NB4 (cell line): ENCODE results near the gene EEF2KMT.
A peak's percentile ranks its signal among the peaks of the same experiment; 100 is the strongest.

ENCODE experiments used
- DNase-seq: peaks from one replicate; pipeline ENCODE4 v3.0.0; 2010; ENCODE audit warnings: low read depth
- H3K4me3 ChIP-seq: one replicate; pipeline ENCODE4 v1.5.1; 2011; ENCODE audit warnings: mild to moderate bottlenecking, low read depth, low read length, moderate library complexity
- CTCF ChIP-seq: IDR thresholded peaks from one replicate; pipeline ENCODE4 v1.5.1; 2012; ENCODE audit warnings: low read depth, low read length
- MYC ChIP-seq: IDR thresholded peaks from 2 replicates; pipeline ENCODE4 v1.6.1; 2011; ENCODE audit warnings: low read depth, low read length
- POLR2A ChIP-seq: IDR thresholded peaks from 2 replicates; pipeline ENCODE4 v1.6.1; 2011; ENCODE audit warnings: mild to moderate bottlenecking; ENCODE audit not compliant: insufficient read length; ENCODE audit errors: extremely low read depth
- TF ChIP-seq, protein P1 (sequence below): IDR thresholded peaks from 2 replicates; pipeline ENCODE4 v1.6.1; 2011; ENCODE audit warnings: low read depth, low read length

Gene EEF2KMT

GRCh38 chr16:5069854-5070253 lies 27.7 kb downstream of the EEF2KMT start:
- H3K4me3 ChIP-seq: no peak overlapping the region
- no peak for DNase-seq
- TF ChIP-seq MYC (no peak), CTCF (no peak), POLR2A (no peak)
- TF ChIP-seq, protein P1, sequence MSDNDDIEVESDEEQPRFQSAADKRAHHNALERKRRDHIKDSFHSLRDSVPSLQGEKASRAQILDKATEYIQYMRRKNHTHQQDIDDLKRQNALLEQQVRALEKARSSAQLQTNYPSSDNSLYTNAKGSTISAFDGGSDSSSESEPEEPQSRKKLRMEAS: no peak

- TF ChIP-seq POLR2A: no peak
- TF ChIP-seq, protein P1: no peak
- TF ChIP-seq MYC: no peak
- H3K4me3 ChIP-seq: no peak overlapping the region
- DNase-seq: no peak
Measured at GRCh38 chr16:5069048-5069447, 28.5 kb downstream of the EEF2KMT start.

DNA sequence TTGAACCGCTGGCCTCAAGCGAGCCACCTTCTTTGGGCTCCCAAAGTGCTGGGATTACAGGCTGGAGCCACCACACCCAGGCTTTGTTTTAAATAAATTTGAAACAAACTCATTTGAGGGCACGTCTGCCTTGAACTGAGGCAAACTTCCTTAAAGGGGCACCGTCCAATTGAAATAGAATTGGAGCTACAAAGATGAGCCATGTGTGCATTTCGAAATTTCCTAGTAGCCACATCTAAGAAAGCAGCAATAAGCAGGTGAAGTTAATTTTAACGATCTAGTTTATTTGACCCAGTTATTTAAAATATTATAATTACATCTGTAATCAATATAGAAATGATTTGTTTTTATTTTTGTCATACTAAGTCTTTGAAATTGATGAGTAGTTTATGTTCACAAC lies 31.1 kb downstream of the EEF2KMT start:
- TF ChIP-seq MYC: no peak
- TF ChIP-seq POLR2A: no peak
- TF ChIP-seq CTCF: no peak
- TF ChIP-seq, protein P1: peak; percentile 20; the same call in 1 of the 2 replicates
- peak; percentile 71 for DNase-seq
- no peak overlapping the region for H3K4me3 ChIP-seq

GRCh38 chr16:5065813-5066212 lies 31.8 kb downstream of the EEF2KMT start, which contains the start of gene C16orf89:
C16orf89 (minus strand) TSS chr16:5065956; CDS start chr16:5065908, 48 bp downstream.
- TF ChIP-seq, protein P1: no peak
- no peak for TF ChIP-seq MYC
- TF ChIP-seq CTCF: no peak
- no peak for TF ChIP-seq POLR2A
- no peak for DNase-seq
- H3K4me3 ChIP-seq: no peak within 1 kb of the TSS

DNA sequence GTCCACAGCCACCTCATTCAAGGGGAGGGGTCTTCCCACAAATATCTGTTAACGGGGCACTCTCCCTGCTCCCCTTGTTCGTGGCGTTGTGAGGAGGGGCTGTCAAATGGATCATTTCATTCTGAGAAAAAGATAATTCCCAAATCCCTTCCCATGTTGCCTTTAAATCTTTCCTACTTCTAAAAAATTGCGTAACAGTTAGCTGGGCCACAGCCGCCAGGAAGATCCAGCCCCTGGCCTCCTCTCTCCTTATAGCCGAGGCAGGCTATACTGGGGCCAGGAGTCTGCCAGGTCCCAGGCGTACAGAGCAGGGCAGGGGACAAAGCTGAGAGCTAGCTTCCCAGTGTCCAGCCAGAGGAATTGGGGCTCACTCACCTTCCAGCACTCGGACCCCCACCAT lies 32.3 kb downstream of the EEF2KMT start:
- no peak overlapping the region for H3K4me3 ChIP-seq
- no peak for DNase-seq
- no peak for TF ChIP-seq POLR2A
- no peak for TF ChIP-seq MYC
- TF ChIP-seq, protein P1: no peak
- no peak for TF ChIP-seq CTCF

DNA sequence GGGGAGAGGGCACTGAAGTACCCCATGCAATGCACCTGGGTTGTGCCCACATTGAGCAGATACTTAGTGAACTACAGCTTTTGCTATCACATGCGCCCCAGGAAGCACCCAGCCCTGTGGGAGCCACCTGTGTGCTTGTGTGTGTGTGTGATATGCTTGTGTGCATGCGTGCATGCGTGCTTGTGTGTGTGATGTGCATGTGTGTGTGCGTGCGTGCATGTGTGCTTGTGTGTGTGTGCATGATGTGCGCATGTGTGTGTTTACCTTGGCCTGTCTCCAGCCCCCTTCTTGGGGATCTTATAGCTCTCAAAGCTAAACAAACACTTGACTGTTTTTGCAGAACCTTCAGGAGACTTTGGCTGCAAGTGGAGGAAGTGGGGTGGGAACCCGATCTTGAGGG lies 32.7 kb downstream of the EEF2KMT start:
- no peak overlapping the region for H3K4me3 ChIP-seq
- DNase-seq: no peak
- TF ChIP-seq, protein P1: no peak
- TF ChIP-seq MYC (no peak), CTCF (no peak), POLR2A (no peak)
